Suprapubic skin (tissue), 4 donors: ENCODE results near the gene ERAP2. TPM values are rescaled to one million over a fixed set of nuclear protein-coding genes. Genes with fewer than 3 reads are reported as not detected.

Experiments
- DNase-seq, 2 donors: peaks; one replicate each; pipeline ENCODE4 v3.0.0-alpha.2; 2019; ENCODE audit warnings: low spot score in 2 of 2
- H3K27ac ChIP-seq: fragments of 200-600 bp; sonication (generic); one replicate; pipeline ENCODE4 v1.5.1; 2019
- H3K27me3 ChIP-seq: fragments of 200-600 bp; sonication (generic); one replicate; pipeline ENCODE4 v1.5.1; 2019
- H3K36me3 ChIP-seq: fragments of 200-600 bp; sonication (generic); one replicate; pipeline ENCODE4 v1.5.1; 2019
- H3K4me1 ChIP-seq: fragments of 200-600 bp; sonication (generic); one replicate; pipeline ENCODE4 v1.5.1; 2019
- H3K4me3 ChIP-seq: fragments of 200-600 bp; sonication (generic); one replicate; pipeline ENCODE4 v1.5.1; 2019; ENCODE audit warnings: mild to moderate bottlenecking
- H3K9me3 ChIP-seq: fragments of 200-600 bp; sonication (generic); one replicate; pipeline ENCODE4 v1.5.1; 2019
- EP300 ChIP-seq: sonication (generic); formaldehyde crosslinking; IDR thresholded peaks from one replicate; pipeline ENCODE4 v1.6.1; 2017; ENCODE audit warnings: antibody characterized with exemption
- POLR2A ChIP-seq, 2 donors: fragments of 450-650 bp; IDR thresholded peaks; one replicate each; pipeline ENCODE4 v1.6.1; 2017; ENCODE audit warnings: antibody characterized with exemption in 2 of 2, mild to moderate bottlenecking in 2 of 2, moderate library complexity in 2 of 2
- POLR2AphosphoS5 ChIP-seq, 3 donors: sonication (generic); formaldehyde crosslinking; IDR thresholded peaks; one replicate each; pipeline ENCODE4 v1.6.1; 2017; ENCODE audit warnings: antibody characterized with exemption in 3 of 3
- WGBS: methylation state at CpG from one replicate; pipeline ENCODE4 v1.1.5; 2018; 5-methylcytosine and 5-hydroxymethylcytosine counted together
- total RNA-seq, 4 donors: library from RNA; depleted of rRNA; stranded (reverse); fragments of >200 nt; gene quantifications; one replicate each; pipeline ENCODE4 v1.1.0, GENCODE V29; 2016
- TF ChIP-seq, protein P1 (sequence below), 2 donors: fragments of 200-600 bp in 1 of 2; fragments of 450-650 bp in 1 of 2; sonication (generic) in 1 of 2; IDR thresholded peaks; one replicate each; pipeline ENCODE4 v1.5.1; 2016 to 2019; ENCODE audit warnings: antibody characterized with exemption in 2 of 2, mild to moderate bottlenecking in 1 of 2, moderate library complexity in 1 of 2

ERAP2 gene
- total RNA-seq, 4 donors from 2014 or later: 9.0 to 14.0 (median 11.5) TPM

DNA sequence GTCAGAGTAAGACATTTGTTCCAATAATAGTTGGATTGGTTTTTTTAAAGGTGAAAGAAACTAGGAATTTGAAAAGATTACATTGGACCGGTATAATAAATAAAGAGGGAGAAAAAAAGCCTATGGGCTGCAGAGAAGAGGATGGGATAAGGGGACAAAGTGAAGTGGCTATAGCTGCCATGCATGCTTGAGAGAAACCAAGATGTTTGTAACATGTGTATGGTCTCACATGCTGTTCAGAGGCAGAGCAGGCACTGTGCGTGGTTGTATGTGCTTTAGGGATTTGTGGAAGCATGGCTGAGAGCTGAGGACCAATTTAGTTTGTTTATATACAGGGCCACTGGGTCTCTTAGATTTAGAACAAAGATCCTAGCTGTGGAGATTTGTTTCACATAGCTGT is 92.3 kb downstream of the ERAP2 start:
- Histone ChIP-seq H3K27ac (peak overlapping the region; percentile 34), H3K4me3 (no peak overlapping the region), H3K36me3 (no peaks in the 10 kb centered on the region), H3K27me3 (no peaks in the 10 kb centered on the region), H3K9me3 (no peaks in the 10 kb centered on the region), H3K4me1 (peaks cover 31% of the 10 kb centered on the region)
- no peak for DNase-seq
- TF ChIP-seq POLR2A (IDR thresholded peaks at IDR 0.05): no peak
- no peak for TF ChIP-seq EP300
- TF ChIP-seq, protein P1, sequence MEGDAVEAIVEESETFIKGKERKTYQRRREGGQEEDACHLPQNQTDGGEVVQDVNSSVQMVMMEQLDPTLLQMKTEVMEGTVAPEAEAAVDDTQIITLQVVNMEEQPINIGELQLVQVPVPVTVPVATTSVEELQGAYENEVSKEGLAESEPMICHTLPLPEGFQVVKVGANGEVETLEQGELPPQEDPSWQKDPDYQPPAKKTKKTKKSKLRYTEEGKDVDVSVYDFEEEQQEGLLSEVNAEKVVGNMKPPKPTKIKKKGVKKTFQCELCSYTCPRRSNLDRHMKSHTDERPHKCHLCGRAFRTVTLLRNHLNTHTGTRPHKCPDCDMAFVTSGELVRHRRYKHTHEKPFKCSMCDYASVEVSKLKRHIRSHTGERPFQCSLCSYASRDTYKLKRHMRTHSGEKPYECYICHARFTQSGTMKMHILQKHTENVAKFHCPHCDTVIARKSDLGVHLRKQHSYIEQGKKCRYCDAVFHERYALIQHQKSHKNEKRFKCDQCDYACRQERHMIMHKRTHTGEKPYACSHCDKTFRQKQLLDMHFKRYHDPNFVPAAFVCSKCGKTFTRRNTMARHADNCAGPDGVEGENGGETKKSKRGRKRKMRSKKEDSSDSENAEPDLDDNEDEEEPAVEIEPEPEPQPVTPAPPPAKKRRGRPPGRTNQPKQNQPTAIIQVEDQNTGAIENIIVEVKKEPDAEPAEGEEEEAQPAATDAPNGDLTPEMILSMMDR (IDR thresholded peaks at IDR 0.05): no peak
- no peak for TF ChIP-seq POLR2AphosphoS5 (IDR thresholded peaks at IDR 0.05)
- WGBS: 56% methylated on average over 2 of the region's 2 CpGs

Other genes with a start within 250 kb of the ERAP2 start
- gene CAST, start 214.1 kb upstream of the ERAP2 start, total RNA-seq: 100 to 1,000 TPM; 381 to 577 (median 400) TPM
- gene ERAP1, start 68.6 kb upstream of the ERAP2 start, total RNA-seq: 10 to 100 TPM; 49.2 to 71.3 (median 66.4) TPM
- gene LNPEP, start 59.6 kb downstream of the ERAP2 start, total RNA-seq: 100 to 1,000 TPM in 1 of 4 donors, 10 to 100 TPM in 3; 43.7 to 107 (median 69.9) TPM